ENCODE measurements around the gene IRAK1. TPM values are rescaled to one million over a fixed set of nuclear protein-coding genes. Genes with fewer than 3 reads are reported as not detected.

The IRAK1 gene
- total RNA-seq, 4 donors from 2014 or later = 73.5 to 117 (median 96.8) TPM

- TF ChIP-seq POLR2A (IDR thresholded peaks at IDR 0.05) (no peak), CTCF (IDR thresholded peaks at IDR 0.05) (no peak)
- WGBS, 2 donors = 86 to 90% methylated on average over 4 to 25 of the region's 29 CpGs
- H3K4me3 ChIP-seq = no peak overlapping the region
- H3K27me3 ChIP-seq = no peaks in the 10 kb centered on the region
- DNase-seq = no peak
- no peaks in the 10 kb centered on the region for H3K9me3 ChIP-seq
- peaks cover 0 to 12% (median 0%) of the 10 kb centered on the region in 3 donors for H3K4me1 ChIP-seq
- no peak overlapping the region for H3K27ac ChIP-seq
- peaks cover 0 to 73% (median 4%) of the 10 kb centered on the region in 3 donors for H3K36me3 ChIP-seq
- intact Hi-C loops (cut with DNase I) = no loop called here
Observed at GRCh38 chrX:154030715-154031305, 11.1 kb upstream of the IRAK1 start.

- Histone ChIP-seq H3K4me3 (no peak overlapping the region), H3K9me3 (no peaks in the 10 kb centered on the region), H3K27me3 (no peaks in the 10 kb centered on the region), H3K27ac (no peak overlapping the region), H3K36me3 (peaks cover 0 to 71% (median 4%) of the 10 kb centered on the region in 3 donors), H3K4me1 (peaks cover 0 to 18% (median 0%) of the 10 kb centered on the region in 3 donors)
- 86 to 96% methylated on average over 9 to 15 of the region's 20 CpGs for WGBS, 2 donors
- intact Hi-C loops (cut with DNase I) = no loop called here
- no peak for TF ChIP-seq POLR2A (IDR thresholded peaks at IDR 0.05)
- TF ChIP-seq CTCF (IDR thresholded peaks at IDR 0.05) = no peak
- DNase-seq = no peak
Observed at GRCh38 chrX:154030266-154030665, 10.6 kb upstream of the IRAK1 start.

- intact Hi-C loops (cut with DNase I) = no loop called here
- Histone ChIP-seq H3K27ac (no peak overlapping the region), H3K27me3 (no peaks in the 10 kb centered on the region), H3K4me1 (peaks cover 0 to 25% (median 0%) of the 10 kb centered on the region in 3 donors), H3K9me3 (no peaks in the 10 kb centered on the region), H3K4me3 (no peak overlapping the region), H3K36me3 (peaks cover 0 to 63% (median 4%) of the 10 kb centered on the region in 3 donors)
- TF ChIP-seq POLR2A (IDR thresholded peaks at IDR 0.05) = no peak
- WGBS, 2 donors = 93% methylated on average over 3 to 8 of the region's 8 CpGs
- no peak for DNase-seq
Observed at GRCh38 chrX:154029439-154029838, 9.7 kb upstream of the IRAK1 start.

- H3K27ac ChIP-seq = no peak overlapping the region
- intact Hi-C loops (cut with DNase I) = no loop called here
- 59 to 70% methylated on average over 3 to 12 of the region's 13 CpGs for WGBS, 2 donors
- H3K9me3 ChIP-seq = no peaks in the 10 kb centered on the region
- H3K4me3 ChIP-seq = no peak overlapping the region
- peaks cover 0 to 61% (median 4%) of the 10 kb centered on the region in 3 donors for H3K36me3 ChIP-seq
- TF ChIP-seq POLR2A (IDR thresholded peaks at IDR 0.05) (no peak), CTCF (IDR thresholded peaks at IDR 0.05) (no peak)
- peaks cover 0 to 25% (median 0%) of the 10 kb centered on the region in 3 donors for H3K4me1 ChIP-seq
- DNase-seq = no peak
- H3K27me3 ChIP-seq = no peaks in the 10 kb centered on the region
Observed at GRCh38 chrX:154028502-154029184, 8.9 kb upstream of the IRAK1 start.

- no peak overlapping the region for H3K4me3 ChIP-seq
- H3K27me3 ChIP-seq = no peaks in the 10 kb centered on the region
- intact Hi-C loops (cut with DNase I) = no loop called here
- DNase-seq = no peak
- no peak overlapping the region for H3K27ac ChIP-seq
- H3K36me3 ChIP-seq = peaks cover 0 to 61% (median 4%) of the 10 kb centered on the region in 3 donors
- H3K9me3 ChIP-seq = no peaks in the 10 kb centered on the region
- TF ChIP-seq CTCF (IDR thresholded peaks at IDR 0.05) = no peak
- 29 to 64% methylated on average over 1 of the region's 1 CpG for WGBS, 2 donors
- peaks cover 0 to 25% (median 0%) of the 10 kb centered on the region in 3 donors for H3K4me1 ChIP-seq
Observed at GRCh38 chrX:154027986-154028385, 8.3 kb upstream of the IRAK1 start.

Measured in esophagus squamous epithelium (tissue), 5 donors.